SK-N-MC (cell line): ENCODE data around the gene ACLY.

Source experiments
- DNase-seq: peaks from one replicate; pipeline ENCODE4 v3.0.0-alpha.2; 2011; ENCODE audit warnings: low read depth, low spot score
- H3K27ac ChIP-seq: fragments of 200-600 bp; sonication (generic); 2 replicates; pipeline ENCODE4 v1.5.1; 2016; ENCODE audit warnings: mixed run types
- H3K36me3 ChIP-seq: fragments of 200-600 bp; sonication (generic); 2 replicates; pipeline ENCODE4 v1.6.1; 2017; ENCODE audit warnings: antibody characterized with exemption, low read length, mixed read lengths; ENCODE audit not compliant: insufficient read depth
- H3K4me3 ChIP-seq: fragments of 200-600 bp; sonication (generic); 2 replicates; pipeline ENCODE4 v1.5.1; 2016
- H3K9ac ChIP-seq: fragments of 200-600 bp; sonication (generic); 2 replicates; pipeline ENCODE4 v1.8.0; 2017; ENCODE audit warnings: mixed run types, mixed read lengths; ENCODE audit not compliant: insufficient read length
- H3K9me3 ChIP-seq: fragments of 200-600 bp; sonication (generic); 2 replicates; pipeline ENCODE4 v1.6.1; 2017; ENCODE audit warnings: low read depth, mild to moderate bottlenecking, antibody characterized with exemption, low read length, moderate library complexity, mixed read lengths
- EZH2 ChIP-seq: fragments of 200-600 bp; sonication (generic); IDR thresholded peaks from one replicate; pipeline ENCODE4 v1.6.1; 2017; ENCODE audit warnings: antibody characterized with exemption
- FOXP2 ChIP-seq: optimal IDR thresholded peaks from 2 replicates; pipeline ENCODE3; 2011; ENCODE audit warnings: mild to moderate bottlenecking, moderate library complexity; ENCODE audit not compliant: insufficient read depth; ENCODE audit errors: extremely low read length, control extremely low read depth
- POLR2AphosphoS5 ChIP-seq: IDR thresholded peaks from 2 replicates; pipeline ENCODE4 v1.6.1; 2012; ENCODE audit warnings: mild to moderate bottlenecking, low read depth, low read length, borderline replicate concordance

ACLY gene

GRCh38 chr17:41907633-41908539, 10.9 kb downstream of the ACLY start:
- Histone ChIP-seq H3K9ac (no peak overlapping the region), H3K9me3 (no peaks in the 10 kb centered on the region), H3K4me3 (no peak overlapping the region), H3K27ac (no peak overlapping the region), H3K36me3 (peaks cover 97% of the 10 kb centered on the region)
- DNase-seq = no peak
- no peak for TF ChIP-seq EZH2
- TF ChIP-seq POLR2AphosphoS5 = no peak
- no peak for TF ChIP-seq FOXP2

DNA sequence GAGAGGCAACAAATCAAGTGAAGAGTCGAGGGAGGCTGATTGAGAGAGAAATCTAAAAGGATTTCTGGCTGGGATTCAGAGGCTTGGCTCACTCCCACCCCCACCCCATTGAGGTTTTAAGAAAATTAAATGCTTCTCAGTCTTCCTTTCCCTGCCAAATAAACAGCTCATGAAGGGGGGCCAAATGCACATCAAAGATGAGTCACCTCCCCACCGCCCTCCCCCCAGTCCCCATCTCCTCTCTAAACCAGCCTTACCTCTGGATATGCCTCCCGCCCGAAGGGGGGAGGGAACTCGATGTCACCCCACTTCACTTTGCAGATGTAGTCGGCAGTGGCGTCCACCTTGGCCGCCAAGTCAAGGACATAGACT, 11.6 kb downstream of the ACLY start:
- H3K9ac ChIP-seq = no peak overlapping the region
- no peaks in the 10 kb centered on the region for H3K9me3 ChIP-seq
- no peak for DNase-seq
- H3K36me3 ChIP-seq = peaks cover 97% of the 10 kb centered on the region
- no peak overlapping the region for H3K27ac ChIP-seq
- H3K4me3 ChIP-seq = no peak overlapping the region
- TF ChIP-seq EZH2 = no peak
- no peak for TF ChIP-seq FOXP2
- no peak for TF ChIP-seq POLR2AphosphoS5

DNA sequence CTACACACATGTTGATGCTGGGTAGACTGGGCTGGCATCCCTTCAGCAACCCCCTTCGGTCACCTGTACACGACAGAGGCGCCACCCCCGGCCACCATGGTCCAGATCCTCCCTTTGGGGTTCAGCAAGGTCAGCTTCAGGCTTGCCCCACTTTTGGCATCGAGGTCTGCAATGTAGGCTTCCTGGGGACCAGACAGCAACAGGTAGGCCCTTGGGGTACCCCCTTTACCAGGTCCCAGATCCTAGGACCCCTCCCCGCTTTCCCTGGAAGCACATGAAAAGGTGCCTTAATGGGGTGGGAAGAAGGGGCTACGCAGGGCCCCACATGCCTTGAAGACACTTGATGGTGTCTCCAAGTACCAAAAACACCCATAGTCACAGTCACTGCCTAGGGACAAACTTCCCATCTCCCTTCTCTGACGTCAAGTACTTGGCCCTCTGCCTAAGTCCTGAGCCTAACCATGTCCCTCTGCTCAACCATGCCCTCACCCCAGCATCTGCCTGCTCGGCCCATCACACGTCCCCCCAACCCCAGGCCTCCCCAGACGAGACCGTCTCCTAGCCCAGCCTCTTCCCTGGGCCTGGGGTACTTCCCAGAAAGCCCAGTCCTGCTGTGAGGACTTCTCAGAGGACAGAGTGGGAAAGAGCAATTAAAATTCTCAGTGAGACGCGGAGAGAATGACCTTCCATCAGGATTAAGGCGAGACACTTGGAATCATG, 12.1 kb downstream of the ACLY start:
- Histone ChIP-seq H3K4me3 (no peak overlapping the region), H3K36me3 (peaks cover 97% of the 10 kb centered on the region), H3K27ac (no peak overlapping the region), H3K9ac (no peak overlapping the region), H3K9me3 (no peaks in the 10 kb centered on the region)
- TF ChIP-seq EZH2 = no peak
- no peak for TF ChIP-seq POLR2AphosphoS5
- TF ChIP-seq FOXP2 = no peak
- no peak for DNase-seq

GRCh38 chr17:41905172-41905571, 13.6 kb downstream of the ACLY start:
- Histone ChIP-seq H3K4me3 (no peak overlapping the region), H3K27ac (no peak overlapping the region), H3K9ac (no peak overlapping the region), H3K36me3 (peaks cover 97% of the 10 kb centered on the region), H3K9me3 (no peaks in the 10 kb centered on the region)
- DNase-seq = no peak
- TF ChIP-seq EZH2 (no peak), POLR2AphosphoS5 (no peak), FOXP2 (no peak)

GRCh38 chr17:41904242-41904841, 14.4 kb downstream of the ACLY start:
- H3K9me3 ChIP-seq = no peaks in the 10 kb centered on the region
- TF ChIP-seq EZH2 (no peak), POLR2AphosphoS5 (no peak), FOXP2 (no peak)
- H3K27ac ChIP-seq = no peak overlapping the region
- no peak for DNase-seq
- H3K4me3 ChIP-seq = no peak overlapping the region
- H3K36me3 ChIP-seq = peaks cover 95% of the 10 kb centered on the region
- H3K9ac ChIP-seq = no peak overlapping the region

DNA sequence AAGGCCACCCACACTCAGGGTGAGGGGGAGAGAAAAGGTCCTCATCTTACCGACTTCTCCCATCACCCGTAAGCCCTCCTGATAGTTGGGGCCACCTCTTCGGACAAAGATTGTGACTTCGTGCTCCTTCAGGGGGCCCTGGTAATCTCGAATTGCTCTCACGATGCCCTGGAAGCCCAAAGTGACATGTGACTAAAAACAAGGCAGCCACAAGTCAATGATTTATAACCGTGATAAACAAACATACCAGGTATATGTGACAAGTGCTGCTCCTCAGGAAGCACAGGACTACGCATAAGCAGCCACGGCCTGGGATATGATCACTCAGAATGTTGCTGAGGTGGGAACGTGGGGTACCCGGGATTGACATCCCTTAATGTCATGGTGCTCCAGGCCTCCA, 17.1 kb downstream of the ACLY start:
- TF ChIP-seq FOXP2 = no peak
- TF ChIP-seq EZH2 = no peak
- no peak for TF ChIP-seq POLR2AphosphoS5
- no peak overlapping the region for H3K9ac ChIP-seq
- no peak overlapping the region for H3K27ac ChIP-seq
- H3K4me3 ChIP-seq = no peak overlapping the region
- peaks cover 95% of the 10 kb centered on the region for H3K36me3 ChIP-seq
- no peak for DNase-seq
- no peaks in the 10 kb centered on the region for H3K9me3 ChIP-seq

- Histone ChIP-seq H3K4me3 (no peak overlapping the region), H3K27ac (peak overlapping the region; percentile 76), H3K9me3 (no peaks in the 10 kb centered on the region), H3K36me3 (peaks cover 97% of the 10 kb centered on the region), H3K9ac (no peak overlapping the region)
- no peak for TF ChIP-seq FOXP2
- TF ChIP-seq EZH2 = no peak
- TF ChIP-seq POLR2AphosphoS5 = no peak
- DNase-seq = no peak
Observed at GRCh38 chr17:41896726-41897125, 22.0 kb downstream of the ACLY start.

DNA sequence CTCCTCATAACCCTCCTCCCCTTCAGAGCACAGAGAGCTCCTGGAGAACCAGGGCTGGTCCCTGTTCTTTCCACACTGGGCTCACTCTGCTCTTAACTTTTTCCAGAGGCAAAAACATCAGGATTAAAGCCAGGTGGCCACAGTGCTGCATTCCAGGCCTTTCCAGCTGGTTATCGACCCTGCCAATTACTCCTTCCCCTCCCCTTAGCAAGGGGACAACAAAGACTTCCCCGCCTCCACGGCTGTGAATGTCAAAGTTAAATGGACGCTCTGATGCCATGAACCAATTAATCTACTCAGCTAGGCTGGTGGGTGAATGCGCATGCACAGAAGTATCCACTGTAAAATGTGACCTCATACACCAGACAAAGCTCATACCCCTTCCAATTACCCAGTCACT, 23.1 kb downstream of the ACLY start:
- H3K36me3 ChIP-seq = peaks cover 96% of the 10 kb centered on the region
- TF ChIP-seq FOXP2 = no peak
- TF ChIP-seq EZH2 = no peak
- TF ChIP-seq POLR2AphosphoS5 = no peak
- no peak overlapping the region for H3K9ac ChIP-seq
- H3K27ac ChIP-seq = peak overlapping the region; percentile 76
- DNase-seq = no peak
- H3K4me3 ChIP-seq = no peak overlapping the region
- H3K9me3 ChIP-seq = no peaks in the 10 kb centered on the region
